WERI-Rb-1 (cell line): ENCODE data around the gene VWA2.

Source experiments
- DNase-seq: peaks from one replicate; pipeline ENCODE4 v3.0.0-alpha.2; 2020
- H3K27ac ChIP-seq: fragments of 250-450 bp; sonication (Bioruptor Pico); 2 replicates; pipeline ENCODE4 v1.5.1; 2020; ENCODE audit warnings: mild to moderate bottlenecking, moderate library complexity
- H3K27me3 ChIP-seq: fragments of 250-450 bp; sonication (Bioruptor Pico); 2 replicates; pipeline ENCODE4 v1.5.1; 2021; ENCODE audit warnings: mild to moderate bottlenecking, low read depth, moderate library complexity; ENCODE audit not compliant: insufficient read depth, severe bottlenecking
- H3K36me3 ChIP-seq: fragments of 250-450 bp; sonication (Bioruptor Pico); 2 replicates; pipeline ENCODE4 v1.5.1; 2020; ENCODE audit warnings: mild to moderate bottlenecking, moderate library complexity
- H3K4me3 ChIP-seq: 2 replicates; pipeline ENCODE4 v1.5.1; 2011; ENCODE audit warnings: low read depth, mild to moderate bottlenecking, control low read depth, low read length
- H3K9me3 ChIP-seq: fragments of 250-450 bp; sonication (Bioruptor Pico); 2 replicates; pipeline ENCODE4 v1.5.1; 2021; ENCODE audit warnings: mild to moderate bottlenecking, moderate library complexity; ENCODE audit not compliant: severe bottlenecking
- TF ChIP-seq, protein P1 (sequence below): IDR thresholded peaks from 2 replicates; pipeline ENCODE4 v1.5.1; 2011; ENCODE audit warnings: low read depth, mild to moderate bottlenecking, control low read depth, inconsistent platforms, low read length

Gene VWA2

DNA sequence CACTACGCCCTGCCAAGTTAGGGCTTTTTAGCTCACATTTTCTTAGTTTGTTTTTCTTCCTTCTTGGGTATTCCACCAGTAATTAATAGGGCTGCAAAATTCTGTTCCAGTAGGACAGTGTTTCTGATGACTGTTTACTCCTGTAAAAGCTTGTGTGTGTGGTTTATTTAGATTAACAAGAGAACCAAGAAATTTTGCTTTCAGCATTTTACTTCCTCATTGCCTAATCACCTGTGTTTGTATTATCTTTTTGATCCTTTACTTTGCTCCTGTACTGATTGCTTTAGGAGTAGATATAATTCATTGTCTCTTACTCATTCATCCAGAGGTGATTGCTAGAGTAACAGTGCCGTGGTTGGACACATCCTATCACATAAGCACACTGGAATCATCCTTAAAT, 32.2 kb upstream of the VWA2 start:
- TF ChIP-seq, protein P1, sequence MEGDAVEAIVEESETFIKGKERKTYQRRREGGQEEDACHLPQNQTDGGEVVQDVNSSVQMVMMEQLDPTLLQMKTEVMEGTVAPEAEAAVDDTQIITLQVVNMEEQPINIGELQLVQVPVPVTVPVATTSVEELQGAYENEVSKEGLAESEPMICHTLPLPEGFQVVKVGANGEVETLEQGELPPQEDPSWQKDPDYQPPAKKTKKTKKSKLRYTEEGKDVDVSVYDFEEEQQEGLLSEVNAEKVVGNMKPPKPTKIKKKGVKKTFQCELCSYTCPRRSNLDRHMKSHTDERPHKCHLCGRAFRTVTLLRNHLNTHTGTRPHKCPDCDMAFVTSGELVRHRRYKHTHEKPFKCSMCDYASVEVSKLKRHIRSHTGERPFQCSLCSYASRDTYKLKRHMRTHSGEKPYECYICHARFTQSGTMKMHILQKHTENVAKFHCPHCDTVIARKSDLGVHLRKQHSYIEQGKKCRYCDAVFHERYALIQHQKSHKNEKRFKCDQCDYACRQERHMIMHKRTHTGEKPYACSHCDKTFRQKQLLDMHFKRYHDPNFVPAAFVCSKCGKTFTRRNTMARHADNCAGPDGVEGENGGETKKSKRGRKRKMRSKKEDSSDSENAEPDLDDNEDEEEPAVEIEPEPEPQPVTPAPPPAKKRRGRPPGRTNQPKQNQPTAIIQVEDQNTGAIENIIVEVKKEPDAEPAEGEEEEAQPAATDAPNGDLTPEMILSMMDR: no peak
- Histone ChIP-seq H3K36me3 (no peaks in the 10 kb centered on the region), H3K4me3 (no peak overlapping the region), H3K9me3 (no peaks in the 10 kb centered on the region), H3K27me3 (no peaks in the 10 kb centered on the region), H3K27ac (no peak overlapping the region)
- no peak for DNase-seq

DNA sequence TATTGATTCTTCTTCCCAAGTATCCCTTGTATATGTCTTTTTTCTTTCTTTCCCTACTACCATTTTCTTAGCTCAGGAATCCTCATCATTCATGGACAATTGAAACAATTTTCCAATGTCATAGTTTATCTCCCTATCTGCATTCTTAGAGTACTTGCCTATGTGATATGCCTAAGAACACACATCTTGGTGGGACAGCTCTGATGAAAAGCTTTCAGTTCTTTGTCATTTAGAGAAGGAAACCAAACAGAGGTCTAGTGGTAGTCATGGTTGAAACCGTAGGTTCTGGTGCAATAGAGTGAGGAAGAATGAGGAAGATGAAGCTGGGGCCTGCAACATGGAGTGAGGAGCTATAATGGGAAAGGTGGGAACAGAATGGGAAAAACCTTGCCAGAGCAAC, 31.7 kb upstream of the VWA2 start:
- Histone ChIP-seq H3K9me3 (no peaks in the 10 kb centered on the region), H3K36me3 (no peaks in the 10 kb centered on the region), H3K27me3 (no peaks in the 10 kb centered on the region), H3K27ac (no peak overlapping the region), H3K4me3 (no peak overlapping the region)
- no peak for DNase-seq
- TF ChIP-seq, protein P1: no peak

DNA sequence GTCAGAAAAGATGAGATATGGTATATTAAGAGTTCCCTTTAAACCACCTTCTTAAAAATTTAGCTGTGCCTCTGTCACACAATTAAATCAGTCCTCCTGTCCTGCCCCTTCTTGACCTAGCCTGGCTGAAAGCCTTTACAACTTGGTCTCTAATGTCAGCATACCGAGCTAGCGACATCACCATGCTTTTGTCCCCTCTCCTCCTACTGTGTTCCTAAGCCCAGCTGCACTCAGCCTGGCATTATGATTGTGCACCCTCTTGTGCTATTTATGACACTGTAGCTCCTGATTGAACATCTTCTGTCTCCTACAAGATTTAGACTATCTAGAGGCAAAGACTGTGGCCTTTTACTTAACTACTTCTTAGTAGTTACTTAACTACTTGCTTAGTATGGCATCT, 30.7 kb upstream of the VWA2 start:
- H3K36me3 ChIP-seq: no peaks in the 10 kb centered on the region

DNA sequence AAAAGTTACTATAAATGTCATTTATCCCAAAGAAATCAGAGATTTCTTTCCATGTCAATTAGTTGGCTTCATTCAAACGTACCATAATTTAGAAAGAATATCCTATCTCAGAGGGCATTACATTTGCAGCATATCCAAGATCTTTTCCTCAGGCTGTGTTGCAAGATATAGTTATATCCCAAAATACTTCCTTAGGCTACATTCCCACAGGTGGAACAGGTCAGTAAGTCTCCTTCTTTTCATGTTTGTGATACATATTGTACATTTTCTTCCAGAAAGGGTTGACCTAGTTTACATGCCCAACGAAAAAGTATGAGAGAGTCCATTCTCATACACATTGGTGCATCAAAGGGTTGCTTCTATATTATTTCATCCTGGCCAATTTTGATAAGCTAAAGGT, 26.9 kb upstream of the VWA2 start:
- no peak for DNase-seq
- H3K4me3 ChIP-seq: no peak overlapping the region
- no peaks in the 10 kb centered on the region for H3K27me3 ChIP-seq
- no peaks in the 10 kb centered on the region for H3K36me3 ChIP-seq
- no peak overlapping the region for H3K27ac ChIP-seq
- TF ChIP-seq, protein P1: no peak
- no peaks in the 10 kb centered on the region for H3K9me3 ChIP-seq

More for the DNA sequence above, 30.7 kb upstream of the VWA2 start:
- Histone ChIP-seq H3K9me3 (no peaks in the 10 kb centered on the region), H3K27me3 (no peaks in the 10 kb centered on the region), H3K4me3 (no peak overlapping the region), H3K27ac (no peak overlapping the region)
- no peak for DNase-seq
- TF ChIP-seq, protein P1: no peak

DNA sequence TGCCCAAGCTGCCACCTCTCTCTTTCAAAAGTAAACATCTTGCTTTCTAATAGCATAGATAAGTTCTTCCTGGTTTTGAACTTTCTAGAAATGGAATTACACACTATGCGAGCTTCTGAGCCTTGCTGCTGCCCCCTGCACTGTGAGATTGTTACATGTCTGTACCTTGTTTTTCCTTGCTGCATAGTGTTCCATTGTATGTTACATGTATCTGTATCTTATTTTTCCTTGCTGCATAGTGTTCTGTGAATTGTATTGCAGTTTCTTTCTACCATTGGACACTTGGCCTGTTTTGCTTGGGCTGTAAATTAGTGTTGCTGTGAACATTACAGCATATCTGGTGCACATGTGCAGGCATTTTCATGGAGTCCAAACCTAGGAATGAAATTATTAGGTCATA, 24.0 kb upstream of the VWA2 start:
- TF ChIP-seq, protein P1: no peak
- H3K27ac ChIP-seq: no peak overlapping the region
- H3K36me3 ChIP-seq: no peaks in the 10 kb centered on the region
- no peak overlapping the region for H3K4me3 ChIP-seq
- no peaks in the 10 kb centered on the region for H3K27me3 ChIP-seq
- no peaks in the 10 kb centered on the region for H3K9me3 ChIP-seq
- DNase-seq: no peak

DNA sequence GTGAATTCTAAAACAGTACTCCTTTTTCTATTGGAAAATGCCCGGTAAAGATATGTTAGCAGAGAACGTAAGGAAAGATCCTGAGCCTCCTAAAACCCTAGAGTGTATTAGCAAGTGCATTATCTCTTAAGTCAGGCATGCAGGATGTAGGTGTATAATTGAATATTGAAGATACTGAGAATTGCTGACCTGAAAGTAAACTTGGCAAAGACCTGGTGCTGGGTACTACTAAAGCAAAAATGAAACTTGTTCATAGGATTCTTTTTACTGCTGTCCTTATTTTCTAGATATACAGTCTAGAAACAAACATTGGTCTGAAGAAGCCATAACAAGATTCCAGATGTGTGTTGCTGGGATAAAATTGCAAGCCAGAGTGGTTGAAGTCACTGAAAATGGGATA, 18.8 kb upstream of the VWA2 start:
- TF ChIP-seq, protein P1: no peak
- no peak for DNase-seq
- no peak overlapping the region for H3K4me3 ChIP-seq
- H3K36me3 ChIP-seq: no peaks in the 10 kb centered on the region
- no peak overlapping the region for H3K27ac ChIP-seq
- H3K9me3 ChIP-seq: no peaks in the 10 kb centered on the region
- no peaks in the 10 kb centered on the region for H3K27me3 ChIP-seq
